ENCODE data around the gene RTP1.

- TF ChIP-seq, protein P1, sequence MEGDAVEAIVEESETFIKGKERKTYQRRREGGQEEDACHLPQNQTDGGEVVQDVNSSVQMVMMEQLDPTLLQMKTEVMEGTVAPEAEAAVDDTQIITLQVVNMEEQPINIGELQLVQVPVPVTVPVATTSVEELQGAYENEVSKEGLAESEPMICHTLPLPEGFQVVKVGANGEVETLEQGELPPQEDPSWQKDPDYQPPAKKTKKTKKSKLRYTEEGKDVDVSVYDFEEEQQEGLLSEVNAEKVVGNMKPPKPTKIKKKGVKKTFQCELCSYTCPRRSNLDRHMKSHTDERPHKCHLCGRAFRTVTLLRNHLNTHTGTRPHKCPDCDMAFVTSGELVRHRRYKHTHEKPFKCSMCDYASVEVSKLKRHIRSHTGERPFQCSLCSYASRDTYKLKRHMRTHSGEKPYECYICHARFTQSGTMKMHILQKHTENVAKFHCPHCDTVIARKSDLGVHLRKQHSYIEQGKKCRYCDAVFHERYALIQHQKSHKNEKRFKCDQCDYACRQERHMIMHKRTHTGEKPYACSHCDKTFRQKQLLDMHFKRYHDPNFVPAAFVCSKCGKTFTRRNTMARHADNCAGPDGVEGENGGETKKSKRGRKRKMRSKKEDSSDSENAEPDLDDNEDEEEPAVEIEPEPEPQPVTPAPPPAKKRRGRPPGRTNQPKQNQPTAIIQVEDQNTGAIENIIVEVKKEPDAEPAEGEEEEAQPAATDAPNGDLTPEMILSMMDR (IDR thresholded peaks at IDR 0.05): no peak
- TF ChIP-seq POLR2AphosphoS5 (IDR thresholded peaks at IDR 0.05) (no peak), POLR2A (IDR thresholded peaks at IDR 0.05; ENCODE audit: low read depth) (no peak)
Observed at GRCh38 chr3:187223799-187224198, 26.5 kb downstream of the RTP1 start.
